Activated CD8-positive, alpha-beta memory T cell treated with anti-CD3 and anti-CD28 coated beads for 48 hours (primary cell): ENCODE data around the gene MLYCD.
A peak's percentile ranks its signal among the peaks of the same experiment; 100 is the strongest.

Experiments used
- DNase-seq, 3 experiments: peaks; one replicate each; pipeline ENCODE4 v3.0.0-alpha.2; 2020; ENCODE audit warnings: low read depth in 2 of 3, low spot score in 2 of 3

The MLYCD gene

DNA sequence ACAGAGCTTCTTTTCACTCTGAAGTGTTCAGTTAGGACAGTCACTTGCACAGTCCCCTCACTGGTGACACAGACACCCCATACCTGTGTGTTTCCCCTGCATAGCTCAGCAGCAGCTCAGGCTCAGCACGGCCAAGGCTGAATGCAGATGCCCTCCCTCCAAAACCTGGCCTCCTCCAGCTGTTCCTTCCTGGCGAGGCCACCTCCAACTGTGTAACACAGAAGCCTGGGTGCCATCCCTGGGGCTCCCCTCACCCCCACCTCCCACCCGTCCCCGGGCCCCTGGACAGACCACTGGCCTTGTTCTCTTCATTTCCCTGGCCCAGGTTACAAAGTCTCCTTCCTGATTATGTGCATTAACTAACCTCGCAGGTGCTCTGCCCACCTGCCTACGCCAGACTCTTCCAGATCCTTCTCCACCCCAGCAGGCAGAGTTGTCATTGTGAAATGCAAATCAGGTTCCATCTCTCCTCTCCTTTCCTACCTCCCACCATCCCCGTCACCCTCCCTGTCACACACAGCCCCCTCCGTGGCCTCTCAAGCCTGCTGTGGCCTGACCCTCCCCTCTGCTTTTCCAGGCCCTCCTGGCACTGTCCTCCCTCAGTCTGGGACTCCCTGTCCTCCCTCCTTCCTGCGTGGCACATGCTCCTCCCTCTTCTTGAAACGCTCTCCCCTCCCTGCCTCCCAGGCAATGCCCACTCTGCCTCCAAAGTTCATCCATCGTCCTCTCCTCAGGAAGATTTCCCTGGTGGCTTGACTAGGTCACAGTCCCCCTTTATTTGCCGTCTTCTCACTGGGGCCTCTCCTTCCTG, 26.4 kb downstream of the MLYCD start:
- no peak for DNase-seq

DNA sequence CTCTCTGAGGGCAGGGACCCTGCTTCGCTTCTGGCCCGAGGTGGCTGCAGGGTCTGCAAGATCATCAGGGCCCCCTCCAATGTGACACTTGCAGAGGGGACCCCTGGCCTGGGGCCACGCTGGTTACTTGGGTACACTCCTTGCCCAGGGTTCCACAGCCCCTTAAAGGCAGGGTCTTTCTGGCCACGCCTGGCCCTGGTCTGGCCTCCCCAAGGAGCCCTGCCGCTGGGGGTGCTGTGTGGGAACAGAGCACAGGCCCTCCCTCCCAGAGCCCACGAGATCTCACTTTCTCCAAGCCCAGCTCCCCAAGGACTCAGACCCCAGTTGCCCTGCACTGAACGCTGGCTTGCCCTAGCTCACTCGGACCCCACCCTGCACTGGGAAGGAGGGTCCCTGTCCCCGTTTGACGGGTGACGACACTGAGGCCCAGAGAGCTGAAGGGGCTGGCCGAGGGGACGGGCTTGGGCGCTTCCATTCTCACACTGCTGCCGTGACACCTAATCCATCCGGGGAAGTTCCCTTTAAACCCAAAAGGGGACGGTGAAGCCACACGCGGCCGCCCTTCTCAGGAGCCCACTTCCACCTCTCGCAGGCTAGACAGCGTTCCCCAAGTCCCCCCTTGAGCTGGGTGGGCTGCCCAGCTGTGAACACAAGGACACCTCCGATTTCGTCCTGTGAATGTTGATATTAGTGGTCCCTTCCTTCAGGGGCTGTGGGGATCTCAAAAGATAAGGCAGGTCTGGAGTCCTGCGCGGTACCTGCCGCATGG, 27.2 kb downstream of the MLYCD start:
- no peak for DNase-seq

DNA sequence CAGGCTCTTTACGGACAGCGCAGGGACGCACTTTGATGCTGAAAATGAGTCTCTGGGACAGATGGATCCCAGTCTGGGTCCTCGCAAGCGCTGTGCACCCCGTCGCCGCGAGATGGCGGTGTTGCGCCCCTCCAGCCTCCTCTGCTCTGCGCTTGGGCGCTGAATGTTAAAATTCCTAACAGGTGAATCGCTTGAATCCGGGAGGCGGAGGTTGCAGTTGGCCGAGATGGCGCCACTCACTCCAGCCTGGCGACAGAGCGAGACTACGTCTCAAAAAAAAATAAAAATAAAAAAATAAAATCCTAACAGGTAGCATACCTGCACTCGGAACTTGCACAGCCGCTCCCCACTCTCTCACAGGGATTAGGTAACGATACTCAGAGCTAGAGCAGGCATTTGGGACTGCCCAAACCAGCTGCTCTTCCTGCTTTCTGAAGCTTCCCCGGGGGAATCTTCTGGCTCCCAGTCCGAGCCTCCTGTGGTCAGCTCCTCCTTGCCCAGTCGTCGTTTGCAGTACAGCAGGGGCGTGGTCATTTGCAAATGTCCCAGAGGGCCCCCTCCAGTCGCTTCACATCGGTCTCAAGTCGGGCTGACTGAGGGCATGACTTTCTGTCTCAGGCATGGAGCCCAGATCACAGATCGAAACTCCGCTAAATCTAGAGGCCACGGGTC, 27.9 kb downstream of the MLYCD start:
- peak; percentile 30 to 67 (median 60) for DNase-seq

DNA sequence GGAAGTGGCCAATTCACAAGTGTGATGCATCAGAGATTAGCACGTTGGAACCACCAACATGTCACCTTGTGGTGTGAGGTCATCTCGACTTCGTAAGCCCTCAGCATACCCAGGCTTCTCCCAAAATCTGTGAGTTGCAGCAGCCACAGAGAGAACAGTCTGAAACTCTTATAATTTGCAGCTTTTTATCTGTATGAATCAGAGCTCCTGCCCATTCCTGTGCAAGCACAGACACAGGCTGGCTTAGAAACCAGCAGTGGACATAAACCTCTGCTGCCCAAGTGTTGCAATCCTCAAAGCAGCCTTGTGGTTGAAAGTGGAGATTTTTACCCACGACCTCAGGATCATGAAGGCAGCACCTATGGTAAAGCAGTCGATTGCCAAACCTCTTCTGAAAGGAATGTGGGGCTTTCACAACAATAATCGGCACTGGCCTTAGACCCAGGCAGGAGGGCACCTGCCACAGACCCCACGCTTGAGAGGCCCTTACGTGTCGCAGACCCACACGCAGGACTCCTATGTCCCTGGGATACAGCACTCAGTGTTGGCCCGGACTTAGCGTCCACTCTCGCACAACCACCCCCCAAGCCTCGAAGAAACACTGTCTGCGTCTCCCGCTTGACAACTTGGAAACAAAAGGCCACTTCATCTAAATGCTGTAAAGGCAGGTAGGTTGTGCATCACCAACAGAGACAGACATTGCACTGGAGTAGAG, 29.6 kb downstream of the MLYCD start:
- DNase-seq: no peak

DNA sequence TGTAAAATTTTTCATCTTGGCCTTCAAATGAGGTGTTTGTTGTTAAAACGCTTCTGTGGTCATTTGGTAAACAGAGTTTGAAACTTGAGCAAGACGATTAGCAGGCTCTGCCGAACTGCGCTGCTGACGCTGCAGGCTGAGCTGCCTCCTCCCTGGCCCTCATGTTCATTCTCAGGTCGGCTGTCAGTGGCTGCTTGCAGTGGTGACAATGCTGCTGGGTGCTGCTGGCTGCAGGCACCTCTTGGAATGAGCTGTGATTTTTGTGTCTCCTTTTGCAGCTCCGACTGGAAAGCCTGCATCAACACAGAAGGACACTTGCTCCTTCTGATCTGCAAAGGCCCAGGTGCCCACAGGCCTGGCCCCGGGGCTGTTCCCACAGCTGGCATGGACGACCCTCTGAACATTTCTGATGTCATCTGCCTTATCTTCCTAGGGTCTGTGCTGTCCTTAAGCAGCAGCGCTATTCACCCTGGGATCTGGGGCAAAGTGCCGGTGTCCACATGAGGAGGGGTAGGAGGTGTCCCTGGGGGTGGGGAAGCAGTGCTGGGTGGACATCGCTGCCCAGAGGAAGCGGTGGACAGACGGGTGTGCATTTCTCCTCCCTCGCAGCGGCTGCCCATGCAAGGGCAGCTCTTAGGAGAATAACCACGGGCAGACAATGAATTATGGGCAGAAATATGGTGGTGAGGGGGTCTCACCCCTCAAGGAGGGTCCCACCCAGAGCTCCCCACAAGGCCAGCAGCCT, 31.1 kb downstream of the MLYCD start:
- DNase-seq: no peak

DNA sequence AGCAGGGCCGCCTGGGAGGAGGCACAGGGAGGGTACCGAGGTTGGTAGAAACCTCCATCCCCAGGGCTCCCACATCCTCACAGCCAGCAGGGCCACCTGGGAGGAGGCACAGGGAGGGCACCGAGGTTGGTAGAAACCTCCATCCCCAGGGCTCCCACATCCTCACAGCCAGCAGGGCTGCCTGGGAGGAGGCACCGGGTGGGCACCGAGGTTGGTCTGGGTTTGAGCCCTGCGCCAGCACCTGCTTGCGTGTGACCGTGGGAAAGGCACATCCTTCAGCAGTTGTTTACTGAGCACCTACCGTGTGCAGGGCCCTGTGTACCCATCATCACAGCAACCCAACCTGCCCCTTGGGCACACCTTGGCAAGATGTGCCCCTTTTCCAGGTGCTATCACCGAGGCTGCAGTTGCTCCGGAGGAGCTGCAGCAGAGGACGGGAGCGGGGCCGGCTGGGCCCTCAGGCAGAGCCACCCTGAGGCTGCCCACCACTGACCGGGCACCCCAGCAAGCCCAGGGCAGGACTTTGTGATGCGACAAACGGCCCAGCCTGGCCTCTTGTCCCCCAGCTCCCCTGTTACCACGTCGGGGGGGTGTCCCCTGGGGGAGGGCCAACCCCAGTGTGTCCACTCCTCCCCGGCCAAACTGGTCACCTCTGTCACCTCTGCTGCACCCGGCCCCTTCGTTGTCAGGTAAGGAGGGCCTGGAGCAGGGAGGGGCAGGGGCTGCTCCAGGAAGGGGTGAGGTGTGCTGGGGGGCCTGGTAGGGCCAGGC, 32.0 kb downstream of the MLYCD start:
- DNase-seq: no peak

DNA sequence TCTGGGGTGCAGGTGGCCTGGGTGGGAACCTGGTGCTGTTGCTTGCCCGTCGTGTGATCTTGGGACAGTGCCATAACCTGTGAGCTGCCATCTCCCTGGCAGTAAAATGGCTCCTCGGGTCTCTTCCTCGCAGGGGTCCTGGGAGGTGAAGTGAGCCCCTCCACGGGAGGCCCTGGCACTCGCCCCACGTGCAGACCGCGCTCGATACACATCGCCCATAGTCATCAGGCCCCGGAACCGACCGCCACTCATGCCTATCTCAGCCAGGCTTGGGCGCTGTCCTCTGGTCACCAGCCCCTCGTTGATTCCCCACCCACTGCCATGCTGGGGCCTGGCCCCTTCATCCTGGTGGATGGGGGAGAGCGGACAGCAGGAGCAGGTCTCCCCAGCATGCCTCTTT, 32.6 kb downstream of the MLYCD start:
- DNase-seq: no peak

DNA sequence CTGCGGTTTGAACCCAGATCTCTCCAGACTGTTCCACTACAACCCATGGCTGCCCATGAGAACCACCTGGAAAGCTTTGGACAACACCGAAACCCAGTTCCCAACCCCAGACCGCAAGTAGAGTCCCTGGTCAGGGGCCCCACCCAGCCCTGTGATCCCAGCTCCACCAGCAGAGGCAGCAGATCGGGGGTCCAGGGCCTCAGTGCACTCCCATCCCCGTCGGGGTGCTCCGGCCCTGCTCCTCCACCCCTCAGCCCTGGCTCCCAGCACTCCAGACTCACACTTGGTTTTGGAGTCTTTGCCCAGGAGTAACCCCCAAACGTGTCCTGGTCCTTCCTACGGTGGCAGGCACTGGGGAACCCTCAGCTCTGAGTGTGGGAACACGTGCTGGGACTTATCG, 33.4 kb downstream of the MLYCD start:
- DNase-seq: no peak

DNA sequence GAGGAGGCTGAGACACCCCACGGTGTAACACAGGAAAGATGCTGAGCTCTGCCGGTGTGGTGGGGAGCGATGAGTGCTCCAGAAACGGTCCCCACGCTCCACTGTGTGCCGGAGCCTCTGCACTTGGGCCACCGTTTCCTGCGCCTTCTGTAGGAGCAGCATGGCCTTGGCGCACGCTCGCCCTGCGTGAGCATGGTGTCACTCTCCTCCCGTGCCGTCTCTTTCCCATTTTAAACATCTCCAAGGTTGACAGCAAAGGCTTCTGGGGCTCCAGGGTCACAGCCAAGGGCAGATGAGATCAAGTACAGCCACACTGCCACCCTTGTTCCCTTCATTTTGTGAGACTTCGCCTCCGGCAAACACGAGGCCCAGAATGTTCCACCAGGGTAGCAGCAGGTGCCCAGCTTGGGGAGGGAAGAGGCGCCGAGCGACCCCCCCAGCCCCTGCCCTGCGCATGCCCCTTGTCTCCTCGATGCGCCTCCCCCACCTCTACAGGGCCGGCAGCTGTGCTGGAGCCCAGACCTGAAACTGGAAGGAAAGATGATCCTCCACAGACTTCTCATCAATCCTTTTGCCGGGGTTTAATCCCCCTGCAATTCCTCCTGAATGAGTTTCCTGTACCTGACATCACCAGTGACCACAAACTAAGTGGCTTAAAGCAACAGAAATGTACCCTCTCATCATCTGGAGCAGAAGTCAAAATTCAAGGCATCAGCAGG, 34.2 kb downstream of the MLYCD start:
- DNase-seq: no peak

DNA sequence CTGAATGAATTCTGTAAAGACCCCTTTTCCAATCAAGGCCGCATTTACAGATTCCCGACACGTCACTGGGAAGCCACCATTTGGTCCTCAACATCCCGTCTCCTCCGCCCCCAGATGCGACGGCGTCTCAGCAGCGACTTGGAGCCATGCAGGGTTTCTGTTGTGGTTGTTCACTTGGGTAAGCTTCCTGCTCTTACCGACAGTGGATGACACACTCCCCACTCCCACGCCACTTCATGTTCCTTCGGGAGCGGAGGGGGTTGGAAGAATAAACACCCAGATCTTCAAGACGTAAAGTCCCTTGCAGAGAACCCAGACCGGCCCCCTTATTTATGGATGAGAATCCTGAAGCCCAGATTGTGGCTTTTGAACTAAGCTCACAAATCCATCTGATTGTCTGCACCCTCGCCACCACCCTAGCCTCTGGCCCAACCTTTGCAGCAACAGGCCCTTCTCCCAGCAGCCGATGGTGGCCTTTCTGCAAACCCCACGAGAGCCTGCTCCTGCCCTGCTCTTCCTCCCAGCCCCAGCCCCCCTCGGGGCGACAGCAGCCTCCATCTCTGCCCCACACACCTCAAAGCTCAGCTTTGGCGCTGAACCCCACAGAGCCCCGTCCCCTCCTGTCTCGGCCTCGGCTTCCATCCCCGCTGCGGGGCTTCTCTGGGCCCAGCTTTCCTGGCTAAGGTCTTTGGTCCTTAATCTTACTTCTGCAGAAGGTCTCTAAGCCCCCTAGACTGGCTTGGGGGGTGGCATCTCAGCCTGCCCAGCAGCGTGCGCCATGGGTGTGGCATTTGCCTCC, 35.2 kb downstream of the MLYCD start:
- no peak for DNase-seq

DNA sequence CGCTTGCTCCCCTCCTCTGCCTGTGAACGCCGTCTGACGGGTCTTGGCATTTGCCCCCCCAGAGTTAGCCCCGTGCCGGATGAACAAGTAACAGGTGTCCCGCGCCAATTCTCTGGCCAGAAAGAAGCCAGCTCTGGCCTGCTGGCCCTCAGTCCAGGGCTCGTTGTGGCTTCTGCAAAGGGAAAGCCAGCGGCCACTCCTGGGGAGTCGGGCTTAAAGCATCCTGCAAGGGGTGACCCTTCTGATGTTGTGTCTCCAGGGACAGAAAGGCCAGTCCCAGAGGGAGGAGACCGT, 35.7 kb downstream of the MLYCD start:
- DNase-seq: no peak

DNA sequence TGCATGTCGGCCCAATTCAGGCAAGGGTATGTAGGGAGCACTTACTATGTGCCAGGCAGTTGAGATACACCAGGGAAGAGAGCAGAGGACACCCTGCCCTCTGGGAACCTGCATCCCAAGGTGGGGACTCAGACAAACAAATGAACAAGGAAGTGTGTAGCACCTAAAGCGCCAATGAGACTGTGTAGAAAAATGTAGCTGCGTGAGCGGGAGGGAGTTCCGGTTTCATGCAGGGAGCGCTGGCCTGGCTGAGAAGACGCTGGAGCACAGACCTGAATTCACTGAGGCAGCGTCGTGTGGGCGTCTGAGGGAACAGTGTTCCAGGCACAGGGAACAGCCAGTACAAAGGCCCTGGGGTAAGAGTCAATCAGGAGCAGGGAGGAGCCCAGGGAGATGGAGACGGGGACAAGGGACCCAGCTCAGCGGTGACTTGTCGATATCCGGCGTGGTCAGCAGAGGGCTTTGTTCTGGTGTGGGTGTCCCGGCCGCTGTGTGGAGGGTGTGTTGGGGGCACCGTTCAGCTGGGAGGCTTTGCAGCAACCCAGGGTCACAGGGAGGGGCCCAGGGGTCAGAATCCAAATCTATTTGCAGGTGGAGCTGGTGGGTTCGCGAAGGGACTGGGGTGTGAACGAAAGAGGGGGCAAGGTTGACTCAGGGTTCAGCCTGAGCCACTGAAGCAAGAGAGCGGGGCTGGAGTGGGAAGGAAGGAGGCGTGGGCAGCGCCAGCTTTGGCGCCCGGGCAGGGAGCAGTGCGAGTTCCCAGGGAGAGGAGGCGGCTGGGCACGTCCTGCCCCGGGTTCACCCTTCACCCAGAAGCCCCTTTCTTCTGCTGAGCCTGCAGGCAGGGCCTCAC, 36.3 kb downstream of the MLYCD start:
- no peak for DNase-seq

DNA sequence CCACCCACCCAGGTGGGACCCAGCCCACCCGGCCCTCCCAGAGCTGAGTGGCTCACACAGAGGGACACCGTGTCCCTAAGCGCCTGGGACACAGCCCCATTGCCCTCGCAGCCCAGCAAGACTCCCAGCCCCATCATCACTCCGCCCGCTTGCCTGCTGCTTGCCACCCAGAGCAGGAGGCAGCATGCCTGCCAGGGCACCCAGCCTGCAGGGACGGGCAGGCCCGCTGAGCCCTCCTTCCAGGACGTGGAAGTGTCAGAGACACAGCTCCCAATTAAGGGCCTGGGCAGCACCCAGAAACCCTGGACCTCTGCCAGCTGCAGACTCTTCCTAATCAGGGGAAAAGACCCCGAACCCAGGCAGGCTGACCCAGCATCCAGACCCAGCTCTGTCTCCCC, 36.9 kb downstream of the MLYCD start:
- no peak for DNase-seq

DNA sequence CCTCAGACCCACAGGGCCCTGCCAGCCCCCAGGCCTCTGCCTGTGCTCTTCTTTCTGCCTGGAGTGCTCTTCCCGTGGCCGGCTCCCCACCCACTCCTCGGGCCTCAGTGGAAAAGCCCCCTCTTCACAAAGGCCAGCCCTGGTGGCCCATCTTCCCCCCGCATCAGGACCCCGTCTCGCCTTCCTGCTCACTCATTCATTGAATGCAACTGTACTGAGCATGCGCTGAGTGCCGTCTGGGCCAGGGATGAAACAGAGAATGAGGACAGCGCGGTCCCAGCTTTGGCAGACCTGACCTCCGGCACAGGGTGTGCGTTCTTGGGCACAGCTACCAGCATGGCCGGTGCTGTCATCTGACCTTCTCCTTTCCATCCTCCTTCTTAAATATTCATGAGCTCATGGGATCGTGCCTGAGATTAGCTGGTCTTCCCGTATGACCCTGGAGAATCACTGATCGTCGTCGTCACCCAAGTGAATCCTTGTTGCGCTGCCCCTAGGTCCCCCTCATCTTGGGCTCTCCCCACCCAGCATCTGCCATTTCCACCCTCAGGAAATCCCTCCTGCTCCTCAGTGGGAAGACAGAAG, 37.8 kb downstream of the MLYCD start:
- DNase-seq: no peak

DNA sequence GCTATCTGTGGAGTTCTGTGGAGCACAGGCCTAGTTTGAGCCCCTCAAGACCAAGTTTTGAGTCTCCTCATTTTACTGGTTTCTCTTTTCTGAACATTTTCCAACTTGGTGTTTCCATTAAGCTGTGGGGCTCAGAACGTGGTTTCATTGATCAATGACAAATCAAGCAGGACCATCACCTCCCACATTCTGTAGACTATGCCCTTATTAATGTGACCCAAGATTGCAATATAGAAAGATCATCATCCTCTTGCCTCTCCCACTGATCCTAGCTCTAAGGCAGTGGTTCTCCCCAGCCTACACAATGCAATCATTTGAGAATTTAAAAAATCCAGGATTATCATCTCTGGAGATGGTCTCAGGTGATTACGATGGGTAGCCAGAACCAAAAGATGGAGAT, 38.4 kb downstream of the MLYCD start:
- DNase-seq: no peak

DNA sequence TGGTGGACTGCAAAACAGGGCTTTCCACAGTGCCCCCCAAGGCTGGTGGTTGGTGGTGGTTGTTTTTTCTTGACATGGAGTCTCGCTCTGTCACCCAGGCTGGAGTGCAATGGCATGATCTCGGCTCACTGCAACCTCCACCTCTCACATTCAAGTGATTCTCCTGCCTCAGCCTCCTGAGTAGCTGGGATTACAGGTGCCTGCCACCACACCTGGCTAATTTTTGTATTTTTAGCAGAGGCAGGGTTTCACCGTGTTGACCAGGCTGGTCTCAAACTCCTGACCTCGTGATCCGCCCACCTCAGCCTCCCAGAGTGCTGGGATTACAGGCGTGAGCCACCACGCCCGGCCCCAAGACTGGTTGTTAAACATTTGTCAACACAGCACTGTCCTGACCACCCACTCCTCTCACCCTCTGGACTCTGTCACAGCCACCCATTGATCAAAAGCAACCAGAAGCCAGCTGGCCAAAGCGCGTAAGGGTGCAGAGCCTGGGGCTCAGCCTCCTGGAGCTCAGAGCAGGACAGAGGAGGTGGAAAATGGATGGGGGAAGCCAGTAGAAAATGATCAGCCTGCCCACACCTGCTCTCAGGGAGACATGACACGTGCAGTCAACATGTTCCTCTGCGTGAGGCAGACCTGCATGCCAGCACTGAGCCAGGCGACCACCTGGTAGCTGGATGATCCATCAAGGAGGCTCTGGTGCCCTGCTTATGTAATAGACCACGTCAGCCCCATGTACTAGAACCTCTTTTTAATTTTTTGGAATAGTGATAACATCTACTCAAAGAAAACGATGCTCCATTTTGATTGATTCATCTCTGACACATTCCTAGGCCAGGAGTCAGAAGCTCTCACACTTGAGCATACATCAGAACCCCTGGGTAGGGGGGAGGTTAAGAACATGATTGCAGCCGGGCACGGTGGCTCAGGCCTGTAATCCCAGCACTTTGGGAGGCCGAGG, 39.3 kb downstream of the MLYCD start:
- no peak for DNase-seq
